ENCODE measurements around the gene FAM50A.
A peak's percentile ranks its signal among the peaks of the same experiment; 100 is the strongest.

The FAM50A gene

GRCh38 chrX:154478728-154479622, 35.0 kb downstream of the FAM50A start, which contains the start of gene LAGE3:
LAGE3 (minus strand) TSS chrX:154479281; CDS start chrX:154478915, 366 bp downstream.
- peak; percentile 88 for DNase-seq (ENCODE audit: low read depth)

GRCh38 chrX:154481195-154481594, 37.3 kb downstream of the FAM50A start:
- H3K4me3 ChIP-seq (ENCODE audit: low read length): no peak overlapping the region
- no peak for DNase-seq (ENCODE audit: low read depth)
- no peak for TF ChIP-seq CTCF (IDR thresholded peaks at IDR 0.05; ENCODE audit: insufficient read depth, low read depth, low read length, missing control alignments)

More at GRCh38 chrX:154478728-154479622, 35.0 kb downstream of the FAM50A start, which contains the start of gene LAGE3:
- peak within 1 kb of the TSS; percentile 45 for H3K4me3 ChIP-seq (ENCODE audit: low read length)
- no peak for TF ChIP-seq CTCF (IDR thresholded peaks at IDR 0.05; ENCODE audit: insufficient read depth, low read depth, low read length, missing control alignments)

- TF ChIP-seq CTCF (IDR thresholded peaks at IDR 0.05; ENCODE audit: insufficient read depth, low read depth, low read length, missing control alignments): no peak
- no peak overlapping the region for H3K4me3 ChIP-seq (ENCODE audit: low read length)
- DNase-seq (ENCODE audit: low read depth): no peak
Observed at GRCh38 chrX:154481911-154482601, 38.1 kb downstream of the FAM50A start.

- H3K4me3 ChIP-seq (ENCODE audit: low read length): no peak overlapping the region
- TF ChIP-seq CTCF (IDR thresholded peaks at IDR 0.05; ENCODE audit: insufficient read depth, low read depth, low read length, missing control alignments): no peak
- DNase-seq (ENCODE audit: low read depth): no peak
Observed at GRCh38 chrX:154482786-154483185, 38.8 kb downstream of the FAM50A start.

- H3K4me3 ChIP-seq (ENCODE audit: low read length): no peak overlapping the region
- no peak for TF ChIP-seq CTCF (IDR thresholded peaks at IDR 0.05; ENCODE audit: insufficient read depth, low read depth, low read length, missing control alignments)
- DNase-seq (ENCODE audit: low read depth): no peak
Observed at GRCh38 chrX:154483325-154483724, 39.4 kb downstream of the FAM50A start.

GRCh38 chrX:154484255-154485149, 40.6 kb downstream of the FAM50A start:
- H3K4me3 ChIP-seq (ENCODE audit: low read length): no peak overlapping the region
- peak; percentile 56 for DNase-seq (ENCODE audit: low read depth)
- no peak for TF ChIP-seq CTCF (IDR thresholded peaks at IDR 0.05; ENCODE audit: insufficient read depth, low read depth, low read length, missing control alignments)
